Panc1 (cell line): Measurements from ENCODE around the gene ZFYVE26. TPM values are rescaled to one million over a fixed set of nuclear protein-coding genes. Genes with fewer than 3 reads are reported as not detected.

Experiments used
- ATAC-seq: fragments of 200-7000 bp; cut with Tn5 transposase; 2 replicates; pipeline ENCODE4 v1.9.1; 2020; ENCODE audit warnings: mild to moderate bottlenecking, moderate library complexity
- BruUV-seq: library from RNA; stranded (reverse); fragments of 400-500 nt; replicated peaks from 2 replicates; lab custom pipeline; 2021; lab: Mats Ljungman, UMichigan
- CTCF ChIA-PET: fragments of 300-600 bp; sonication (Branson Sonifier 250); formaldehyde crosslinking; loops from one replicate; lab custom pipeline; 2022; ENCODE audit warnings: antibody characterized with exemption; lab: Charles Lee
- POLR2A ChIA-PET: fragments of 300-600 bp; sonication (Branson Sonifier 250); formaldehyde crosslinking; loops from one replicate; lab custom pipeline; 2022; ENCODE audit warnings: antibody characterized with exemption; lab: Charles Lee
- DNase-seq: peaks from one replicate; pipeline ENCODE4 v3.0.0-alpha.2; 2010; ENCODE audit warnings: low read depth, low spot score
- H3K27ac ChIP-seq: 2 replicates; pipeline ENCODE4 v1.5.1; 2011; ENCODE audit warnings: mild to moderate bottlenecking, low read length, inconsistent platforms
- H3K27me3 ChIP-seq: fragments of 200-500 bp; sonication (Bioruptor generic); 2 replicates; pipeline ENCODE4 v1.6.0; 2014; ENCODE audit warnings: low read length, inconsistent platforms; ENCODE audit not compliant: control insufficient read depth, insufficient read depth
- H3K36me3 ChIP-seq: fragments of 200-500 bp; sonication (Bioruptor generic); 2 replicates; pipeline ENCODE4 v1.5.1; 2014; ENCODE audit warnings: inconsistent platforms, mild to moderate bottlenecking, low read length, moderate library complexity; ENCODE audit not compliant: control insufficient read depth, insufficient read depth
- H3K4me1 ChIP-seq: 2 replicates; pipeline ENCODE4 v1.5.1; 2011; ENCODE audit warnings: inconsistent platforms, mild to moderate bottlenecking, low read length, moderate library complexity; ENCODE audit not compliant: control insufficient read depth, insufficient read depth
- H3K4me3 ChIP-seq, 2 experiments: 2 replicates each; pipeline ENCODE4 v1.5.1; 2011 to 2012; ENCODE audit warnings: low read depth in 2 of 2, low read length in 2 of 2, mild to moderate bottlenecking in 2 of 2, inconsistent platforms in 1 of 2, moderate library complexity in 1 of 2
- H3K9me3 ChIP-seq: fragments of 200-500 bp; sonication (Bioruptor generic); 2 replicates; pipeline ENCODE4 v1.5.1; 2014; ENCODE audit warnings: low read depth, mild to moderate bottlenecking, inconsistent platforms, low read length, moderate library complexity; ENCODE audit not compliant: control insufficient read depth, insufficient read depth
- CTCF ChIP-seq: fragments of 450-650 bp; IDR thresholded peaks from 2 replicates; pipeline ENCODE4 v1.5.1; 2017; ENCODE audit warnings: mild to moderate bottlenecking
- POLR2AphosphoS5 ChIP-seq: IDR thresholded peaks from 2 replicates; pipeline ENCODE4 v1.6.1; 2012; ENCODE audit warnings: mild to moderate bottlenecking, low read depth, low read length, moderate library complexity
- REST ChIP-seq, 2 experiments: IDR thresholded peaks; 2 replicates each; pipeline ENCODE4 v1.6.1; 2011 to 2012; ENCODE audit warnings: low read depth in 2 of 2, control low read depth in 1 of 2, low read length in 1 of 2, mild to moderate bottlenecking in 1 of 2, moderate library complexity in 1 of 2; ENCODE audit not compliant: insufficient read depth in 1 of 2
- SIN3A ChIP-seq: IDR thresholded peaks from 2 replicates; pipeline ENCODE4 v1.6.1; 2012; ENCODE audit warnings: low read depth, mild to moderate bottlenecking, low read length, moderate library complexity, borderline replicate concordance; ENCODE audit not compliant: insufficient read depth
- TCF7L2 ChIP-seq: IDR thresholded peaks from 2 replicates; pipeline ENCODE4 v1.6.1; 2011; ENCODE audit warnings: mild to moderate bottlenecking, low read depth, low read length, inconsistent platforms
- in situ Hi-C: cut with HindIII; loops from 2 replicates; pipeline ENCODE4 v1.10.0; 2016; ENCODE audit warnings: low sequenced_read_pairs, low pct_unique_long_range_greater_than_20kb
- intact Hi-C: fragments of 100-400 bp; cut with micrococcal nuclease; formaldehyde crosslinking; loops from one replicate; pipeline ENCODE4 v1.10.0; 2022; ENCODE audit not compliant: unreplicated experiment
- total RNA-seq: library from RNA; stranded (reverse); gene quantifications from one replicate; pipeline ENCODE4 v1.2.1, GENCODE V29; 2021; ENCODE audit not compliant: unreplicated experiment

ZFYVE26 gene
- total RNA-seq, 1 experiment from 2014 or later = 17.3 TPM

- in situ Hi-C loops = no loop called here
- POLR2A ChIA-PET = no interaction called here
- Histone ChIP-seq H3K4me1 (no peaks in the 10 kb centered on the region), H3K9me3 (no peaks in the 10 kb centered on the region), H3K27ac (no peak overlapping the region), H3K36me3 (no peaks in the 10 kb centered on the region), H3K27me3 (no peaks in the 10 kb centered on the region), H3K4me3 (no peak overlapping the region)
- TF ChIP-seq TCF7L2 (no peak), SIN3A (no peak), CTCF (no peak)
- CTCF ChIA-PET = no interaction called here
- no peak for ATAC-seq
- intact Hi-C loops = no loop called here
- no peak for DNase-seq
- no TSS peak for BruUV-seq
Observed at GRCh38 chr14:67738740-67739504, 77.5 kb downstream of the ZFYVE26 start.

GRCh38 chr14:67736771-67737170, 79.6 kb downstream of the ZFYVE26 start:
- H3K4me1 ChIP-seq = no peaks in the 10 kb centered on the region
- H3K36me3 ChIP-seq = no peaks in the 10 kb centered on the region
- no peak overlapping the region for H3K27ac ChIP-seq
- no peaks in the 10 kb centered on the region for H3K27me3 ChIP-seq
- intact Hi-C loops (no loop called here), in situ Hi-C loops (no loop called here)
- DNase-seq = no peak
- TF ChIP-seq SIN3A = no peak
- no peak for TF ChIP-seq POLR2AphosphoS5
- no peak for TF ChIP-seq TCF7L2
- TF ChIP-seq CTCF = no peak
- TF ChIP-seq REST (IDR thresholded peaks at IDR 0.05; ENCODE audit: insufficient read depth in 1 of 2, low read depth in 2 of 2, low read length in 1 of 2) = no peak
- no peaks in the 10 kb centered on the region for H3K9me3 ChIP-seq
- H3K4me3 ChIP-seq = no peak overlapping the region
- ChIA-PET POLR2A (no interaction called here), CTCF (no interaction called here)
- no TSS peak for BruUV-seq
- no peak for ATAC-seq
